Tibial artery (tissue), 4 donors: ENCODE data around the gene CRHR1.

ENCODE experiments used
- DNase-seq, 2 donors: peaks; one replicate each; pipeline ENCODE4 v3.0.0-alpha.2; 2019
- H3K27ac ChIP-seq, 2 donors: fragments of 200-600 bp; sonication (generic) in 1 of 2; 1 replicate in 1 of 2; 2 replicates in 1 of 2; pipeline ENCODE4 v1.5.1; 2018 to 2019; ENCODE audit warnings: mild to moderate bottlenecking in 1 of 2
- H3K27me3 ChIP-seq, 2 donors: fragments of 200-600 bp; sonication (generic) in 1 of 2; one replicate each; pipeline versions ENCODE4 v1.5.1 to v1.6.0; 2016 to 2019
- H3K36me3 ChIP-seq, 3 donors: fragments of 200-600 bp; sonication (generic) in 2 of 3; one replicate each; pipeline ENCODE4 v1.5.1; 2016 to 2019; ENCODE audit warnings: mild to moderate bottlenecking in 2 of 3
- H3K4me1 ChIP-seq, 4 donors: fragments of 200-600 bp; sonication (generic) in 2 of 4; 1 replicate in 3 of 4; 2 replicates in 1 of 4; pipeline ENCODE4 v1.5.1; 2016 to 2019
- H3K4me3 ChIP-seq, 2 donors: fragments of 200-600 bp; sonication (generic) in 1 of 2; 1 replicate in 1 of 2; 2 replicates in 1 of 2; pipeline ENCODE4 v1.5.1; 2018 to 2019; ENCODE audit warnings: mild to moderate bottlenecking in 2 of 2
- H3K9me3 ChIP-seq, 3 donors: fragments of 200-600 bp; sonication (generic) in 1 of 3; one replicate each; pipeline ENCODE4 v1.5.1; 2016 to 2019
- intact Hi-C: fragments of 100-400 bp; cut with DNase I; formaldehyde crosslinking; loops from one replicate; pipeline ENCODE4 v1.15.0; 2023; ENCODE audit warnings: low total_unique reads
- TF ChIP-seq, protein P1 (sequence below), 2 experiments: fragments of 200-600 bp in 1 of 2; fragments of 450-650 bp in 1 of 2; IDR thresholded peaks; one replicate each; pipeline ENCODE4 v1.5.1; 2017 to 2019; ENCODE audit warnings: antibody characterized with exemption in 2 of 2, mild to moderate bottlenecking in 1 of 2, moderate library complexity in 1 of 2

CRHR1 gene

DNA sequence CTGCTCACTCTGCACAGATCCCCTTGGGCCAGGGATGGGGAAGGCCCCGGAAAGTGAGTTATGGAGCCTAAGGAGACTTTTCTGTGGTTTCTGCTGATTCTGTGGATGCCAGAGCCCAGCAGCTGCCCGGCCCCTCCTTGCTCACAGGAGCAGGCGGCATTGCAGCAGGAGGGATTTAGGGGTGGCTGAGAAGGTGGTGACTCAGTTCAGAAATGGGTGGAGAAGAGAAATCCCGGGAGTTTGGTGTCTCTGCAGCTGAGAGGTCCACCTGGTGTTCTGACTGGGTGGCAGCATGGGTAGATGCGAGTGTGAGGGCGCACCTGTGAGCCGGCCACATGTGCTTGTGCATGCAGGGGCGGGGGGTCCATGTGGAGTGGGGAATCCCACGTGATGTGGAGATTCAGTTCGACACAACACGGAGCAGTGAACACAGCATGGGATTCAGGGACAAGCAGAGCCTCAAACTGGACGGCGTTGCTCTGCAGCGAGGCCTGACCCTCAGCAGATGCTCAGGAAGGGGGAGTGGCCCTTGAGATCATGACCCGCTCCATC lies 44.5 kb downstream of the CRHR1 start:
- TF ChIP-seq, protein P1, sequence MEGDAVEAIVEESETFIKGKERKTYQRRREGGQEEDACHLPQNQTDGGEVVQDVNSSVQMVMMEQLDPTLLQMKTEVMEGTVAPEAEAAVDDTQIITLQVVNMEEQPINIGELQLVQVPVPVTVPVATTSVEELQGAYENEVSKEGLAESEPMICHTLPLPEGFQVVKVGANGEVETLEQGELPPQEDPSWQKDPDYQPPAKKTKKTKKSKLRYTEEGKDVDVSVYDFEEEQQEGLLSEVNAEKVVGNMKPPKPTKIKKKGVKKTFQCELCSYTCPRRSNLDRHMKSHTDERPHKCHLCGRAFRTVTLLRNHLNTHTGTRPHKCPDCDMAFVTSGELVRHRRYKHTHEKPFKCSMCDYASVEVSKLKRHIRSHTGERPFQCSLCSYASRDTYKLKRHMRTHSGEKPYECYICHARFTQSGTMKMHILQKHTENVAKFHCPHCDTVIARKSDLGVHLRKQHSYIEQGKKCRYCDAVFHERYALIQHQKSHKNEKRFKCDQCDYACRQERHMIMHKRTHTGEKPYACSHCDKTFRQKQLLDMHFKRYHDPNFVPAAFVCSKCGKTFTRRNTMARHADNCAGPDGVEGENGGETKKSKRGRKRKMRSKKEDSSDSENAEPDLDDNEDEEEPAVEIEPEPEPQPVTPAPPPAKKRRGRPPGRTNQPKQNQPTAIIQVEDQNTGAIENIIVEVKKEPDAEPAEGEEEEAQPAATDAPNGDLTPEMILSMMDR (IDR thresholded peaks at IDR 0.05), result no peak
- no peak for DNase-seq
- peaks cover 0 to 2% (median 0%) of the 10 kb centered on the region in 4 donors for H3K4me1 ChIP-seq
- no peak overlapping the region for H3K27ac ChIP-seq
- H3K27me3 ChIP-seq, result peaks cover 0 to 75% of the 10 kb centered on the region in 2 donors
- H3K36me3 ChIP-seq, result no peaks in the 10 kb centered on the region
- H3K4me3 ChIP-seq, result no peak overlapping the region
- no peaks in the 10 kb centered on the region for H3K9me3 ChIP-seq
- intact Hi-C loops, result no loop called here

DNA sequence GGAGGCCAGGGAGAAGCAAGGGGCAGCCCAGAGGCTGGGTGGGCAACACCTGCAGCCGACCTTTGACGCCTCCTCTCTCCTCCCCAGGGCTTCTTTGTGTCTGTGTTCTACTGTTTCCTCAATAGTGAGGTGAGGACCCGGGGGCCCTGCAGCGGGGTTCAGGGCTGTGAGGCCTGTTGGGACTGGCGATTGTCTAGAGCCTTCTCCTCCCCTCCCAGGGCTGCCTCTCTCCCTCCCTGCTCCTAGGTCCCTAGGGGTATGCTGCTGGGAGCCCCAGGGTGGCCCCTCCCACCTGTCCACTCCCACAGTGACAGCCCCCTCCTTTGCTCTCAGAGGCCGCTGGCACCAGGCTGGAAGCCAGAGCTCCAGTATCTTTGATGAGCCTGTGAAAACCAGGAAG lies 49.8 kb downstream of the CRHR1 start:
- Histone ChIP-seq H3K4me1 (peaks cover 0 to 2% (median 0%) of the 10 kb centered on the region in 4 donors), H3K27me3 (peaks cover 0 to 78% of the 10 kb centered on the region in 2 donors), H3K27ac (no peak overlapping the region), H3K36me3 (no peaks in the 10 kb centered on the region), H3K9me3 (no peaks in the 10 kb centered on the region), H3K4me3 (no peak overlapping the region)
- DNase-seq, result no peak
- intact Hi-C loops, result loop anchor here (2.0 kb wide), 1 partner anchor 193 kb away; no protein-coding TSS in a partner anchor
- TF ChIP-seq, protein P1 (IDR thresholded peaks at IDR 0.05), result no peak

DNA sequence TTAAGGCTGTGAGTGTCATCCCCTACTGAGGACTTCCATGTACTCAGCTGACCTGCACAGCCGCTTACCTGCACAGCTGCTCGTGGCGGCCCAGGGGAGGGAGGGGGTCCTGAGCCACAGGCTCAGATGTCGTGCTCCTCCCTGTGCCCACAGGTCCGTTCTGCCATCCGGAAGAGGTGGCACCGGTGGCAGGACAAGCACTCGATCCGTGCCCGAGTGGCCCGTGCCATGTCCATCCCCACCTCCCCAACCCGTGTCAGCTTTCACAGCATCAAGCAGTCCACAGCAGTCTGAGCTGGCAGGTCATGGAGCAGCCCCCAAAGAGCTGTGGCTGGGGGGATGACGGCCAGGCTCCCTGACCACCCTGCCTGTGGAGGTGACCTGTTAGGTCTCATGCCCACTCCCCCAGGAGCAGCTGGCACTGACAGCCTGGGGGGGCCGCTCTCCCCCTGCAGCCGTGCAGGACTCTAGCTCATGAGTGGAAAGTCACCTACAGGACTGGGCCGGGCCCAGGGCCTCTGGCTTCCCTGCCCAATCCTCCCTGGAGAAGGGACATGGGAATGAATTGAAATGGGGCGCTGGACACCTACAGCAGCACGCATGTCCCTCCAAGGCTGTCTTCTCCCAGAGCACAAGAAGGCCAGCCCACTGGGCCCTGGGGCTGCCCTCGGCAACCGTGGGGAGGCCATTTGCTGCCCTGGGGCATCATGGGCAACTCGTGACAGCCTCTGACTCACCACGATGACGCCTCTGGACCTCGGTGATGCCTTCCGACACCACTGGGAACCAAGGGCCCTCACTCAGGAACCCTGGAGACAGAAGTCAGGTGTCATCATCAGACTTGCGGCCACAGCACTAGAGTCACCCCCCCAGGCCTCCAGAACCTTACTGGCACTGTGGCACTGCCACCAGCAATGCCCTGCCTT lies 50.6 kb downstream of the CRHR1 start:
- intact Hi-C loops, result loop anchor here (2.0 kb wide), 1 partner anchor 194 kb away; no protein-coding TSS in a partner anchor
- no peak for DNase-seq
- Histone ChIP-seq H3K36me3 (no peaks in the 10 kb centered on the region), H3K27ac (no peak overlapping the region), H3K4me1 (peaks cover 0 to 2% (median 0%) of the 10 kb centered on the region in 4 donors), H3K27me3 (peaks cover 0 to 79% of the 10 kb centered on the region in 2 donors), H3K4me3 (no peak overlapping the region), H3K9me3 (no peaks in the 10 kb centered on the region)
- TF ChIP-seq, protein P1 (IDR thresholded peaks at IDR 0.05), result no peak

DNA sequence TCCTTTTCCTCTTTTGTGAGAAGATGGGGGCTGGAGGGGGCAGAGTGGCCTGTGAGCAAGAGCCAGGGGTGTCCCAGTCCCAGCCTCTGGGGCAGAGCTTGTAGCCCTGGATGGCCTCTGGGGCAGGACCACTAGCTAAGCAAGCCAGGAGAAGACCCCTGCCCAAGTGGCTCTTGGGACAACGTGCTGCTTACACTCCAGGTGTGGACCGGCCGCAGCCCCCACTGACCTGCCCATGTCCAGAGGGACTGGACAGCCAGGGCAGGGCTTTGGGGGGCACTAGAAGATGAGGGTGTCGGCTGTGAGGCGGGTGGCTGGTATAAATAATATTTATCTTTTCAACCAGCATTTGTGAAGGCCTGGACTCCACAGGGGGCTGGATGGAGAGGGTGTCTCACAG lies 51.4 kb downstream of the CRHR1 start:
- DNase-seq, result no peak
- no peak overlapping the region for H3K4me3 ChIP-seq
- no peaks in the 10 kb centered on the region for H3K36me3 ChIP-seq
- H3K4me1 ChIP-seq, result peaks cover 0 to 2% (median 0%) of the 10 kb centered on the region in 4 donors
- intact Hi-C loops, result loop anchor here (2.0 kb wide), 1 partner anchor 195 kb away; no protein-coding TSS in a partner anchor
- no peak overlapping the region for H3K27ac ChIP-seq
- TF ChIP-seq, protein P1 (IDR thresholded peaks at IDR 0.05), result no peak
- H3K9me3 ChIP-seq, result no peaks in the 10 kb centered on the region
- H3K27me3 ChIP-seq, result peaks cover 0 to 79% of the 10 kb centered on the region in 2 donors

DNA sequence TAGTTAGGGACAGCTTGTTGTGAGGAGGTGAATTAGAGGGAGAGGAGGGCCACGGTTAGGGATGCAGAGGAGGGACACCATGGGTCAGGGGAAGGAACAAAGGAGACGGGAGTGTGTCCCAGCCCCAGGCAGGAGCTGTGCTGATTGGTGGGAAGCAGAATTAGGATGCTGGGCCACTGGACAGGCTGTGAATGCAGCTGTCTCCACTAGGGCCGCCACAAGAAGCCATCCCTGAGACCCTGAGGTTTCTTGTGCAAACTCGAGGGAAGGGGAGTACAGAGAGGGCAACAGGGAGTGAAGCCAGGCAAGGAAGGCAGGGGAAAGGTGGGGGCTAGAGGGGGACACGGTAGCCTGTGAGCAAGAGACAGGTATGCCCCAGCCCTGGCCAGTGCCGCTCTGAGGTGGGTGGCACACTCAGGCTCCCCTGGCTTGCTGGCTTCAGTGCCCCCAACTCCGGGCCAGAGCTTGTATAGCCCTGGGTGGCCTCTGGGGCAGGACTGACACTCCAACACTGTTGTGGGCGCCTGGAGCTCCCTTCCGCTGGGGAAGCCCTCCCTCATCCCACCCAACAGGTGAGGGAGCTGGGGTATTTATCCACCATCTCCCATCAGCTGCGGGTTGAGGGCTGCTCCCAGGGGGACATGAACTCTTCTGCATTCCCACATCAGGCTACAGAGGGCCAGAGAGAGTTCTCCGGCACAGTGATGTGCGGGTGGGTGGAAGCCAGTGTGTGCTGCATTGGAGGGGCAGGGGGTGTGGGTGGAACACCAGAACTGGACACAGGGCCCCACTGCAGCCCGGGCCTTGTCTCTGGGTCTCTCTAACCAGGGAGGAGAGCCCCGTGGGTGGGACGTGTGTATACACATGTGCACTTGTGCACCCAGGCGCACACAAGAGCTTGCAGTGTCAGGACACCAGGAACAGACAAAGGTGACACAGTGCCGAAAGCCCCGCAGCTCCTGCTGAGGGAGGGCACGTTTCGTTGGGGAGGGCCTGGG lies 52.2 kb downstream of the CRHR1 start:
- TF ChIP-seq, protein P1 (IDR thresholded peaks at IDR 0.05), result no peak
- Histone ChIP-seq H3K9me3 (no peaks in the 10 kb centered on the region), H3K4me3 (no peak overlapping the region), H3K27ac (no peak overlapping the region), H3K36me3 (no peaks in the 10 kb centered on the region), H3K4me1 (peaks cover 0 to 2% (median 0%) of the 10 kb centered on the region in 4 donors), H3K27me3 (peaks cover 0 to 77% of the 10 kb centered on the region in 2 donors)
- intact Hi-C loops, result no loop called here
- no peak for DNase-seq
